HG03460 (cell line): ENCODE measurements around the gene DNMT3L.
"Not testable (repeated sequence)": the region's sequence is repeated elsewhere in the genome, so short reads cannot be mapped to it uniquely, and the experiment has no call there.

ENCODE experiments used
- ATAC-seq: cut with Tn5 transposase; IDR thresholded peaks from one replicate; pipeline ENCODE4 v1.9.1; 2021; ENCODE audit not compliant: unreplicated experiment

Gene DNMT3L

GRCh38 chr21:44295163-44295573, 33.5 kb upstream of the DNMT3L start:
- ATAC-seq = no peak

GRCh38 chr21:44294391-44295162, 32.9 kb upstream of the DNMT3L start:
- ATAC-seq = no peak

GRCh38 chr21:44293551-44294231, 32.0 kb upstream of the DNMT3L start:
- ATAC-seq = no peak

DNA sequence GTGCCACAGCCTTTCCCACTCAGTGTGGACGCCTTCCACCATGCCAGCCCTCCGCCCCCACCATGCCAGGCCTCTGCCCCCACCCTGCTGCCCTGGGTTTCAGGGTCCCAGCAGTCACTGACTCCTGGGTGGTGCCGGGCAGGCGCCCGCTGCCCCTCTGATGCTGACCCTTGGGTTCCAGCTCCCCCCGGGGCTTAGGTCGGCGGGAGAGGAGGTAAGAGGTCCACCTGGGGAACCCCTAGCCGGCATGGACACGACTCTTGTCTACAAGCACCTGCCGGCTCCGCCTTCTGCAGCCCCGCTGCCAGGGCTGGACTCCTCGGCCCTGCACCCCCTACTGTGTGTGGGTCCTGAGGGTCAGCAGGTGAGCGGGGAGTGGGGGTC, 31.1 kb upstream of the DNMT3L start:
- no peak for ATAC-seq

GRCh38 chr21:44291936-44292811, 30.5 kb upstream of the DNMT3L start:
- ATAC-seq = no peak

GRCh38 chr21:44291078-44291935, 29.6 kb upstream of the DNMT3L start:
- ATAC-seq = no peak

DNA sequence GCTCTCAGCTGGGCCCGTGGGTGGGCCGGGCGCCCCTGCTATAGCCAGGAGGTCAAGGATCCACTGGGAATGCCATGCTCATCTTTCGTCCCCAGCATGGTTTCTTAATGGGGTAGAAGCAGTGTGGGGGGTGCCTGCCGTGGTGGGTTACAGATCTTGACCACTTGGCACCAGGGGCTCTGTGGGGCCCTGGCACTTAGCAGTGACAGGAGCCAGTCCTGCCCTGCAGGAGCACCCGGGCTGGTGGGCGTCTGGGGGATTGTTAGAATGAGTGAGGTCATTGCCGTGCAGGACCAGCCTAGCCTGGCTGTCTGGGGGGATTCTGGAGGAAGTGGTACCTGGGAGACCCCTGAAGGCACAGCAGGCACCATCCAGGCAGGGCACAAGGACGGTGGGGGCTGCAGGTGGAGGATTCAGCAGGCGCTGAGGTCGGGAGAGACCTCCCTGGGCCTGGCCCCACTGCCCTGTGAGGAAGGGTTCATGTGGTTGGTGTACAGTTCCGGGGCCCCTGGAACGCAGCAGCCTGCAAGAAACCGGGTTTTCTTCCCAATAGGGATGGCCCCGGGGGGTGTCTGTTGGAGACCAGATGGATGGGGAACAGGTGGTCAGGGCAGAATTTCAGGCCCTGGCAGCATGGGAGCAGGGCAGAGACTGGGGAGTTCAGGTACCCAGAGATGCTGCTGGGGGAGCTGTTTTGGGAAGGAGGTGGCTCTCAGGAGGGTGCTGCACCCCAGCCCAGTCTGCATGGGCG, 28.8 kb upstream of the DNMT3L start:
- no peak for ATAC-seq

DNA sequence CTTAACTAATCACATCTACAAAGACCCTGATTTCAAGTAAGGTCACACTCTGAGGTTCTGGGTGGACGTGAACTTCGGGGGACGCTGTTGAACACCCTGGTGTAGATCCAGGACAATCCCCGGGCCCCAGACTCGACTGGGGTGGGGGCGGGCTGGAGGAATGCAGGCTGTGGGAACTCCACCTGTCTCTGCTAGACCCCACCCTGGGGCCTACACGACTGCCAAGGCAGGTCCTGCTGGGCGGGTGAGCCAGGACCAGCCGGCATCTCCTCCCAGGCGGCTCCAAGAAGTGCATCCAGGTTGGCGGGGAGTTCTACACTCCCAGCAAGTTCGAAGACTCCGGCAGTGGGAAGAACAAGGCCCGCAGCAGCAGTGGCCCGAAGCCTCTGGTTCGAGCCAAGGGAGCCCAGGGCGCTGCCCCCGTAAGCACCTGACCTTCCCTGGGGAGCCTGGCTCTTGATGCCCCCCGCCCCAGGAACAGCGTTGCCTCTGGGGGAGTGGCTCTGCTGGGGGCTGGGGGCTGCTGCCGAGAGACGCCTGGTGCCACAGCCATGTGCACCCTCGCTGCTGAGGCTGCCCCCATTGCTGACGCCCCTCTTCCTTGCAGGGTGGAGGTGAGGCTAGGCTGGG, 27.8 kb upstream of the DNMT3L start:
- no peak for ATAC-seq

- ATAC-seq = no peak
Measured at GRCh38 chr21:44288251-44289110, 26.8 kb upstream of the DNMT3L start.

DNA sequence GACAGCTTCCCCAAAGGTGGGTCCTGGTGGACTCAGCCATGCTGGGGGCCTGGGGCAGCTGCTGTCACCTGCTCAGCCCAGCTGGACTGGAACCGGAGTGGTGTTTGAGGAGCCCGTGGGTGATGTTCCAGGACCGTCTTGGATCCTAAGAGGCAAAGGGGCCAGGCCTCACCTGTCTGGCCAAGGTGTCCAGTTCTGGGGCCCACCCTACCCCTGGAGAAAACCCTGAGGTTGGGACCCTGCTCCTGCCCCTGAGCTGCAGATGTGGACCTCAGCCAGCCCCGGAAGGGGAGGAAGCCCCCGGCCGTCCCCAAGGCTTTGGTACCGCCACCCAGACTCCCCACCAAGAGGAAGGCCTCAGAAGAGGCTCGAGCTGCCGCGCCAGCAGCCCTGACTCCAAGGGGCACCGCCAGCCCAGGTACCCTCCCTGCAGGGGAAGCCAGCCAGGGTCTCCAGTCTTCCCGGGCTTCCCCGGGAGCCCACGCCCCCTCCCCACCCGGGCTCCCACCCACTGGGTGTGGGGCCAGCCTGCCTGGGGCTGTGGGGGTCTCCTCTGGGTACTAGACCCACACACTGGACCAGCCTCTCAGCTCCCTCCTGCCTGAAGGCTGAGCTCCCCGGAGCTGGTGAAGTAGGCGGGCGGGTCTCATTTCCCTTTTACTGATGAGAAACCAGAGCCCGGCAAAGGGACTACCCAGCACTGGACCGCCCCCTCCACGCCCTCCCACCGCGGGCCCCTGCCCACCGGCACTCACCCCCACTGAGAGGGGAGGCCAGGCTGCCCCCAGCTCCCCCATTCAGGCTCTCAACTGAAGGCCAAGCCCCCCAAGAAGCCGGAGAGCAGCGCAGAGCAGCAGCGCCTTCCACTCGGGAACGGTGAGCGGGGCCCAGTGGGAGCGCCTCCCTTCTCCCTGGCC, 25.3 kb upstream of the DNMT3L start:
- no peak for ATAC-seq

DNA sequence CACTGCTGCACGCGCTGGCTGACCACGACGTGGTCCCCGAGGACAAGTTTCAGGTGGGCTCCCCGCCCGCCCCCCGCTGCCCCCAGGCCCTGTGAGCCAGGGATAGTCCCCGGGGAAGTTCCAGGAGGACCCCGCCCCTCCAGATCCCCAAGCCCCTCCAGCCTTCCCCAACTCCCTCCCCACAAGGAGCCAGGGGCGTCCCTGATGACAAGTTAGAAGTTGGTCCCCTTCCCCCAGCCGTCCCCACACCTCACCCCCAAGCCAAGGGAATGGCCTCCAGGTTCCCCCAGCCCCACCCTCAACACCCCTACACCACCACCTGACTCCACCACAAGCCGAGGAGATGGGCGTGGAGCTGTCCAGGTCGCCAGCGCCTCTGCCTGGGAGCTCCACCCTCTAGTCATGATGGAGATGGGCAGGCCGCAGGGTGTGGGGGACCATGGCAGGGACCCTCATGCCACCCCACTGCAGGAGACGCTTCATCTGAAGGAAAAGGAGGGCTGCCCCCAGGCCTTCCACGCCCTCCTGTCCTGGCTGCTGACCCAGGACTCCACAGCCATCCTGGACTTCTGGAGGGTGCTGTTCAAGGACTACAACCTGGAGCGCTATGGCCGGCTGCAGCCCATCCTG, 24.5 kb upstream of the DNMT3L start:
- ATAC-seq = no peak

- ATAC-seq = no peak
Measured at GRCh38 chr21:44285138-44285992, 23.7 kb upstream of the DNMT3L start, which contains the start of gene AIRE. TSS of gene AIRE (plus strand) at chr21:44285876. CDS start at chr21:44286007, 131 bp downstream.

GRCh38 chr21:44283948-44284347, 22.3 kb upstream of the DNMT3L start:
- ATAC-seq = no peak

DNA sequence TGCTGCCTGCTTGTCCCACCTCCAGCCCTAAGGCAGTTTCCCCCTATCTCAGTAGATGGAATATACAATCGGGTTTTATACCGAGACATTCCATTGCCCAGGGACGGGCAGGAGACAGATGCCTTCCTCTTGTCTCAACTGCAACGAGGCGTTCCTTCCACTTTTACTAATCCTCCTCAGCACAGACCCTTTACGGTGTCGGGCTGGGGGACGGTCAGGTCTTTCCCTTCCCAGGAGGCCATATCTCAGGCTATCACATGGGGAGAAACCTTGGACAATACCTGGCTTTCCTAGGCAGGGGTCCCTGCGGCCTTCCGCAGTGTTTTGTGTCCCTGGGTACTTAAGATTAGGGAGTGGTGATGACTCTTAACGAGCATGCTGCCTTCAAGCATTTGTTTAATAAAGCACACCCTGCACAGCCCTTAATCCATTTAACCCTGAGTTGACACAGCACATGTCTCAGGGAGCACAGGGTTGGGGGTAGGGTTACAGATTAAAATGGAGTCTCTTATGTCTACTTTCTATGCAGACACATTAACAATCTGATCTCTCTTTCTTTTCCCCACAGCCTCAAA, 21.6 kb upstream of the DNMT3L start:
- not testable (repeated sequence) for ATAC-seq

- ATAC-seq = no peak
Measured at GRCh38 chr21:44282370-44282769, 20.7 kb upstream of the DNMT3L start.

GRCh38 chr21:44281801-44282200, 20.1 kb upstream of the DNMT3L start:
- no peak for ATAC-seq
